NCI-H748 (cell line): ENCODE results near the gene TCEANC.

Experiments used
- DNase-seq: peaks from one replicate; lab custom pipeline; 2025; ENCODE audit not compliant: unreplicated experiment; lab: John Stamatoyannopoulos, UW

TCEANC gene

DNA sequence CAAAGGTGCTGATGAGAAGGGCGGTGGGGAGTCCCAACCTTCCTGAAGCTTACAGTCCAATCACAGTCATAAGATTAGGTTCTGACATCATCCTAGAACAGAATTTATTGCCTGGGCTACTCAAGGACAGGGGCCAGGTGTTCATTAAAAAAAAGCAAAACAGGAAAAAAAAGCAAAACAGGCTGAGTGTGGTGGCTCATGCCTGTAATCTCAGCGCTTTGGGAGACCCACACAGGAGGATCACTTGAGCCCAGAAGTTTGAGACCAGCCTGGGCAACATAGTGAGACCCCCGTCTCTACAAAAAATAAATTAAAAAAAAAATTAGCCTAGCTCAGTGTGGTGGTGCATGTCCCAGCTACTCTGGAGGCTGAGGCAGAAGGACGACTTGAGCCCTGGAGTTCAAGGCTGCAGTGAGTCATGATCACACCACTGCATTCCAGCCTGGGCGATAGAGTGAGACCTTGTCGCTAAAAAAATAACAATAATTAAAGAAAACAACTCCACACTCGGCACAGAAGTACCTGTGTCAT lies 39.0 kb downstream of the TCEANC start:
- no peak for DNase-seq

DNA sequence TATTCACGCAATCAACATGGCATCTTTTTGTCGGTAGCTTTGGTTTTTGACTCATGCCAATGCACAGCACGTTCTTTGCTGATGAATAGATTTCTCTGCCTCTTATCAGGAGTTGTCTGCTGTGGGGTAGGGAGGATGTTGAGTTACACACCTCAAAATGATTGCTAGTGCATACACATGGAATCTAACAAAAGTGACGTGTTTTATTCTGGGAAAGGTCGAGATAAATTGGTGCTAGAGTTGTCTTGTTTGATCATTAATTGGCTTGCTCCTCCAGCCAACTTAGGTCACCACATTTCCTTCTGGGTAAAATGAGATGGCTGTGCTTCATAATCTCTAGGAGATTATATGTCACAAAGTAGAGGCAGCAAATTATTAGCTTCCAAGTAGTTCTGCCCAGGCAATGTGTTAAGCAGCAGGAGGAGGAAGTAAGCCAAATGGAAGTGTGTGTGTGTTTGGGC lies 39.9 kb downstream of the TCEANC start:
- no peak for DNase-seq

DNA sequence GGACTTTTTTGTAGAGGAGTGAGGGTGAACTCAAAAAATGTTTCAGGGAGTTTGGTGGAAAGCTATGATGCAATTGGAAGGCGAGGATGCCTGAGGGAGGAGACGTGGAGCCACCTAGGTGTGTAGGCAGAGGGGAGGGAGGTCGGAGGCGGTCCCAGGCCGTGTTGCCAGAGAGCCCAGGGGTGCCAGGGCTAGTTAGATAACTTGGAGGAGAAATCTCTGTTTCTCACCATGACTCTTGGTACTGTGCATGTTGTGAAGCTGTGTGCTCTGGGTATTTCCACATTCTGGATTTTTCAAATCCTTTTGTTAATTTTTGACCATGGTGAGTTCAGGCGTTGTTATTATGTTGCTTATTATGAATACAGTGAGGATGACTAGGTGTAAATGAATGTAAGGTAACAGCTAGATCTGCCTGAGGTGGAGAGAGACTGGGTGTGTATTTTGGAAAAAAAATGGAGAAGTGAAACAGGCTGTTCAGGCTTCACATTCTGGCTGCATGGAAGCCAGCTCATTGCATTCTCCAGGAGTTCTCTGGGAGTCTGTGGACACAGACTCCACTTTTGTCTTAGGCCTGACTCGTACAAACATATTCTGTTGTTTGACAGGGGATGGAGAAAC lies 40.5 kb downstream of the TCEANC start:
- no peak for DNase-seq

DNA sequence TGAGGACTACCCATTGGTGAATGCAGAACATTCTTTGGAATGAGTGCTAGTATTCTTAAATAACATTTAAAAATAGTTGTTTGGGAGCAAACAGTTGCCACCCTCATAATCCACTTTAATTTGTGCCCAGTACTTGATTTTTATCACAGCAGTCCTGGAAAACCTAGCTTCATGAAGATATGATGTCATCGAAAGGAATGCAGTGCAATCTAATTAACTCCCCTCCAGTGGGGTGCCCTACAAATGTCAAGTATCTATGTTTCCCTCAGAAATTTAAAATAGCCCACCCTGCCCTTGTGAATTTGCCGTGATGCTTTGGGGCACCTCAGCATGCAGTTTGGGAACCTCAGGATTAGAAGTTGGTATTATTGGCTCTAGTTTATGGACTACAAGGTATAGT lies 41.4 kb downstream of the TCEANC start:
- DNase-seq: no peak

DNA sequence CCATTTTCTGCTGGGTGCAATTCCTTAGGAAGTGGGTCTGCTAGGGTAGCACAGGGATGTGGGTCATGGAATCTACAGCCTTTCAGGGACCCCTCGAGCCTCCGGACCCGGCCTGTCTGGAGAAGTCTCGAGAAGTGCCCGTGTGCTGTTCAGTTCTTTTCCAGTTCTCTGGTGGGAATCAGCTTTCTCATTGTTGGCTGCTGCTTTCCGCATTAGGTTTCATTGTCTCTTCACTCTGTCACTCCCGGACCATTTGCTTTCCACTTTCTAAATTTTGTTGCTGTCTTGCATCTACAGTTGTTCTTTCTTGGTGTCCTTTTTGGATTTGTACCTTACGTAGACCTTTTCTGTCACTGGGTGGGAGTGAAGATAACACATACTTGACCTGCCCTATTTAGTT lies 42.0 kb downstream of the TCEANC start:
- DNase-seq: no peak

DNA sequence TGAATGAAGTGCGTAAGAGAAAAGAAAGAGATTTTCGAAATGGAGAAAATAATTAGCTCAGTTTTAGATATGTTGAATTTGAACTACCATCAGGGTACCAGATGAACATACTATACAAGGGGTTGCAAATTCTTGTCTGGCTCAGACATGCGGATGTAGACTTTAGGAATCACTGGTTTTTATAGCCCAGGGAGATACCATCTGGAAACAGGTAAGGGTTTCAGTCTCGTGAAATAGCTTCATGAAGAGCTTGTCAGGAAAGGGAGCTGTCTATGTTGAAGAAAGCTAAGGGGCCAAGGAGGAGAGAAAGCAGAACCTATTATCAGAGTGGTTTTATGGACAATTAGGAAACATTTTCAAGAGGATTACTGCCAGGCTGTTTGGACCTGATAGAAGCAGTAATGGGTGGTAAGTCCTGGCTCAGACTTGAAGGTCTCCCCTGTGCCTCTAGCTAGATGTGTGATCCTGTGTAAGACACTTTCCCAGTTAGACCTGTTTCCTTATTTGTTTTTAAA lies 42.7 kb downstream of the TCEANC start:
- no peak for DNase-seq

DNA sequence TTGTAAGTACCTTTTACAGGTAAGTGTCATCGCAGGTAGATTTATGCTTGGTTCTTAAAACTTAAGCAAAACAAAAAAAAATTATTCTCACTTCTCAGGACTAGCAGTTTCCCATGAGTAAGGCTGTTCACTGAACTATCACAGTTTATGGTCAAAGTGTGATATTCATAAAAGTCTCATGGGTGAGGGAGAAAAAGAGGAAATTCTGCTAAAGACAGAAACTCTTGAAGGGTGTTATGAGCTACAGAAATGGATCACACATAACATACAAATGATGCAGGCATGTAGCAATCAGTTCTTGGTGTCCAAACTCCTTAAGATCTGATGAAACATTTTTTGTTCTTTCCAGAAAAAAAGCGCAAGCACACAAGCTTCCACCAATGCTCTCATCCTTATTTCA lies 44.5 kb downstream of the TCEANC start:
- DNase-seq: no peak

DNA sequence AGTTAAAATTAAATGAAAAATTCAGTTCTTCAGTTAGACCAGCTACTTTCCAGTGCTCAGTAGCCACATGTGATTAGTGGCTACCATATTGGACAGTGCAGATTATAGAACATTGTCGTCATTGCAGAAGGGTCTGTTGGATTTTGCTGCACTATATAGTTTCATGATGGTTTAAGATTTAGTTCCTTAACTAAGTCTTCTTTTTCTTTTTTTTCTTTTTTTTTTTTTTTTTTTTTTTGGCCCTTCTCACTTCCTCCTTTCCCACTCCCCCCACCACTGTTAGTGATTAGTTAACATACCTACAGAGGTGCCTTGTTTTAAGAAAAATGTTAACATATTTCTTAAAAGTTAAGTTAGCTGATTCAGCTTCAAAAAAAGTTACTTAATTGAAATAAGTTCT lies 45.0 kb downstream of the TCEANC start:
- DNase-seq: no peak

DNA sequence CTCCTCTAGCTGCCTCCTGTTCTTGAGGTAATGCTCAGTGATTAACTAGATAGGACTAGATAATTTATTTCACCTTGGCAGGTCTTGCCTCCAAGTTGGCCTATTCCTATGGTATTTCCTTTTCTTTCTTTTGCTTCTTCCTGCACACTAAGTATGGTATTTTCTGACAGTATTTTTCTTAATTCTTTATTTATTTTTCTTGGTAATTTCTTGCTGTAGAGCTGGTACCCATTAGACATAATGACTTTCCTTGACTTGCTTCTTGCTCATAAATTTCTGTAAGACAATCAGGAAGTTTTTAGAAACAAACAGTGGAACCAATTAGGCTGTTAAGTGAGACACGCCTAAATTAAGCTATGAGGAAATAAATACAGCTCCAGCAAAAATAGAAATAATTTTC lies 45.5 kb downstream of the TCEANC start:
- DNase-seq: no peak

DNA sequence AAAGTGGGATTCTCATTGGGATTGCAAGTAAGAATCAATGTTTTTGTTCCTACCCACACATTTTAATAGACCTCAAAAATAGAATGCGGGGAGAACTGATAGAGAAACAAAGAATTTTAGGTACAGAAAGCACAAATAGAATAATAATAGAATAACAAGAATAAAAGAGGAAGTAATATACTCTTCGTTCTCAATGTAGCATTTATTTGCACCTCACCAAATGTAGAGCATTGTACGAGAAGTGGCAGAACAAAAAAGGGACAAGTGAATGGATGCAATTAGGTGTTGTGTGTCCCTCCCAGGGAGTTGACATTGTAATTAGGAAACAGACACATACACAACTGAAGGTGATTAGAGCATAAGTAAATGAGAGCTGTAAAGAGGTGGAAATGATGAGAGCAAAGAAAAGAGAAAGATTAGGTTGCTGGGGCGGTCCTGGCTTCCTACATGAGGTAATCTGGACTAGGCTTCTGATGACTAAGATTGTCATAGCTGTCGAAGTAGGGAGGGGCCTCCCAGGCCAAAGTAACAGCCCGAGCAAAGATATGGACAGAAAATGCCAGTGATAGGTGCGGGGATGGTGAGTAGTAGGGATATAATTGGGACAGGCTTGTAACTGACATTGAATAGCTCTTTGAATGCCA lies 46.4 kb downstream of the TCEANC start:
- peak; percentile 1 for DNase-seq

DNA sequence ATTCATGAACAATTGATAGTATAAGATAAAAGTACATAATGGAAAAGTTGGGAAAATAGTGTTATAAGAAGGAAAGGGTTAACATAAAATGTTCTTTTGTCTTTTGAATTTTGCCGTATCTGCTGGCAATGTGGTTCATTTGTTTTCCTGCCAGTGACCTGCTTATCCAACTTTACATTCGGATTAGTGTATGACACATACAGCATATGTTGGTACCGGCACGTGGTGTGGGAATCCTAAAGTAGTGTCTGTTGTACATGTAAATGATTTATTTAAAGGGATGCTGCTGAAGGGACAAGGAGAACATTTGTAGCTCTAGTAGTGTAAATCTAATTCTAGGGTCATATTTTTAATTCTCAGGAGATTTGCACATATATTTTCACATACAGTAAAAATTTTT lies 47.4 kb downstream of the TCEANC start:
- no peak for DNase-seq

DNA sequence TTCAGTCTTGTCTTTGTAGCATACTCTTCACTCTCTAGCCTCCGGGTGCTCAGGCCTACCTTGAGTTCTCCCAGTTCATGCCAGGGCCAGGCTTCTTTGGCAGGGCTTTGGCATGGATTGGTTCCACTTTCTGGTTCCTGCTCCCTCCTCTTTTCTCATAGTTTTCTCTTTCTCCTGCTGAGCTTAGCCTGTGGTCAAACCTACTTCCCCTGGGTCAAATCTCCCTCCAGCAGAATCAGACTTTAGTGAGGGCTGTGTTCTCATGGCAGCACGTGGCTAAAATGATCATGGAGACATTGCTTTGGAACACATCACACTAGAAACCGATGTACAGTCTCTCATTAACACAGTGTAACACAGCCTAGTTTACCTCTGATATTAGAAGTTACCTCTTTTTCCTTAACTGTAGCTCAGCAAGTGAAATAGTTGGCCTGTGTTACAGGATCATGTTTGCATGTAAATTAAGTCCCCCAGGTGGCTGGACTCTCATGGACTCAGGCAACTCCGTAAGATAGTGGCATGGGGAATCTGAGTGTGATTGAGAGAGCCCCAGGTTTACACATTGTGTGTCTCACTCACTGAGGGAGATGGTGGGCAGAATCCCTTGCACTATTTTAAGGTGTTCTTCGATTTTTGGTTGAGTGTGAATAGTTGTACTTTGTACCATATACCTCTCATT lies 49.3 kb downstream of the TCEANC start:
- DNase-seq: no peak

DNA sequence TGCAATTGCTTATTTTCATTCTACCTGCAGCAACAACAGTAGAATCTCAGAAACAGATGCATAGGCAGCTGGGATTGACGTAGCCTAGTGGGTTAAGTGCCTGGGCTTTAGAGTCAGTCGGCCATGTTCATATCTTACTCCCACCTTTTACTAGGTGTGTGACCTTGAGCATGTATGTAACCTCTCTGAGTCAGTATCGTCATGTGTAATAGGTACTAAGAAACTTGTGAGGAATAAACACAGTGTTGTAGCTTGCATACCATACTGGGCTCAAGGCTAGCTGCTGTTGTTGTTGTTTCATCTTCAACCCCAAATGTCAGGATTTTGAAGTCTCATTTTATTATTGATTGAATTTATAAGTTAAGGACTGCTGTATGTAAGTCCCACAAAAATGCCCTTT lies 50.2 kb downstream of the TCEANC start:
- no peak for DNase-seq

DNA sequence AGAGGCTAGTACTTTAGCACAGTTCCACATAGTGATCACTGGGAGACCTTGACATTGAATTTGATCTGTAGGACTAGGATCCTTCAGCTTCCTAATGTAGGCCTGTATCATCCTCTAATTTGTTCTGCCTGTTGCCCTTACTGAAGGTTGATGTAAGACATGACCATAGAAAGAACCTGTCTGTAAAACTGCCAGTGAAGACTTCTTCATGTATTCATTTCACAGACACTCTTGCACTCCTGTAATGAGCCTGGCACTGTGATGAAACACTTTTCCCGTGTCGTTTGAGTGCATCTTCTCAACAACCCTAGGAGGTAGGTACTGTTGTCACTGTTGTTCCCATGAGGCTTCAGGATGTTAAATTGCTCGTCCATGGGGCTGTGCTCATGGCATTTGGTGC lies 50.6 kb downstream of the TCEANC start:
- DNase-seq: no peak

DNA sequence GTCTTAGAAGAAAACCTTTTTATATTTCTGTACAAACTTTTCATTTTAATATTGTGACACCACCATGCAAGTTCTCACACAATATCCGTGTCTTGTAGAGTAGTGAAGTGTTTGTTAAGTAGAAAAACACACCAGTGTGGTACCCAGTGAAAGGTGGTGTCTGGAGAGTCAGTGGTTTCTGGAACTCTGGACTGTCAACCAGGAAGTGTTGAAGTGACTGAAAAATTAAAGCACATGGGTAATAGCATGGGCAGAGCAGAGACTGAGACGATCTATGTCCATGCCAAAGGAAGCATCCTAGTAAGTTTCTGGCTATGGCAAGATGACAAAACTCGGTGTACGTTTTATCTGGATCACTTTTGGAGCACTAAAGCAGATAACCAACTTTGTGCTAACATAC lies 58.2 kb downstream of the TCEANC start:
- DNase-seq: no peak
